Activated CD8-positive, alpha-beta memory T cell treated with anti-CD3 and anti-CD28 coated beads, Interleukin-2, amount 10 ng/mL, durations not matched to agents 7 days and 5 days (primary cell): ENCODE results near the gene HDAC9. TPM values are rescaled to one million over a fixed set of nuclear protein-coding genes. Genes with fewer than 3 reads are reported as not detected.

Experiments
- ATAC-seq: fragments of 150-1000 bp; cut with Tn5 transposase; one replicate; pipeline ENCODE4 v1.10.0; 2021; ENCODE audit warnings: moderate library complexity
- CTCF ChIA-PET: fragments of 350-600 bp; sonication (Branson Sonifier 250); formaldehyde crosslinking; loops from one replicate; lab custom pipeline; 2021; ENCODE audit warnings: antibody characterized with exemption; lab: Charles Lee
- DNase-seq: peaks from one replicate; pipeline ENCODE4 v3.0.0-alpha.2; 2020
- H3K27ac Mint-ChIP-seq: one replicate; pipeline ENCODE4 v1.8.0; 2021; ENCODE audit warnings: mild to moderate bottlenecking, mixed read lengths
- H3K27me3 Mint-ChIP-seq: one replicate; pipeline ENCODE4 v1.8.0; 2021; ENCODE audit warnings: mixed read lengths
- H3K36me3 Mint-ChIP-seq: one replicate; pipeline ENCODE4 v1.8.0; 2021; ENCODE audit warnings: mild to moderate bottlenecking, mixed read lengths
- H3K4me1 Mint-ChIP-seq: one replicate; pipeline ENCODE4 v1.8.0; 2021; ENCODE audit warnings: mixed read lengths
- H3K4me3 Mint-ChIP-seq: one replicate; pipeline ENCODE4 v1.8.0; 2021; ENCODE audit warnings: mild to moderate bottlenecking, moderate library complexity, mixed read lengths
- H3K9me3 Mint-ChIP-seq: one replicate; pipeline ENCODE4 v1.8.0; 2022; ENCODE audit warnings: low read depth, mixed read lengths
- total RNA-seq, 2 experiments: library from RNA; stranded (reverse); gene quantifications; one replicate each; pipeline ENCODE4 v1.2.3, GENCODE V29; 2021

The HDAC9 gene
- total RNA-seq, 2 experiments from 2014 or later = 0.91 to 2.9 TPM

DNA sequence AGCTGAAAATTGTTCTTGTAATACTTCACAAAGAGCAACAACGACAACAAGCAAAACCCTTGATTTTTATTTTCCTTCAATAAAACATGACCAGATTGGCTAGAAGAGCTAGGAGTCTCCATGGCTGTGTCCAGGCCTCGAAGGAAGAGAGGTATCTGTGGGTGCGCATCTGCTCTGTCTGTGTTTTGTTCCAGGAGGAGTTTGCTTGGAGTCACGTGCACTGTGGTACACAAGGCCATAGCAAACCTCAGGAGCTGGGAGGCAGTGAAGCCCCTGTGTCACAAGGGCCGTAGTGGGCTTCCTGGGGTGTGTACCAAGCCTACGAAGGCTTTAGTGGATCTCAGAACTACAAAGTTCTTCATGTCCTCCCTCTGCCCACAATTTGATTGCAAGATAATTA, 350.2 kb downstream of the HDAC9 start:
- no peak overlapping the region for H3K4me3 Mint-ChIP-seq
- H3K9me3 Mint-ChIP-seq = no peaks in the 10 kb centered on the region
- H3K27me3 Mint-ChIP-seq = no peaks in the 10 kb centered on the region
- ATAC-seq = no peak
- CTCF ChIA-PET = no interaction called here
- DNase-seq = no peak
- no peak overlapping the region for H3K27ac Mint-ChIP-seq
- H3K36me3 Mint-ChIP-seq = no peaks in the 10 kb centered on the region
- no peaks in the 10 kb centered on the region for H3K4me1 Mint-ChIP-seq

DNA sequence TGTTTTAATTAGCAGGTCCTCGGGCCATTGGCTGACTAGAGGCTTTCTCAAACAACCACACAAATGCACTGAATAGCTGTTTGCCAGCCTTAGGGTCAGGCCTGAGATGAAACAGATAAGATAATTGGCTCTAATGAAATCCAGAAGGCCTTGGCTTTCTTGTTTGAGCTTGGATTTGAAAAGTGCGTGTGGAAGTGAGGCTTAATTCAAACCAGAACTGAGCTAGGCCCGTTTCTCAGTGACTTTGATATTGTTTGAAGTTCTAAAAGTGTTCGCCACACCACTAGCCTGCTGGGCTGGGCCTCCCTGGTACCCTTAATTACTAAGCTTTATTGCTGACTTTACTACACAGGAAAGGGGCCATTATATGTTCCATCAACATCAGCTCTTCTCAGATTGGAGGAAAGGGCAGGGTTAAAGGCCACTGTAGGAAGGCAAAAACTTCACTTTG, 351.2 kb downstream of the HDAC9 start:
- H3K9me3 Mint-ChIP-seq = peaks cover 4% of the 10 kb centered on the region
- no peaks in the 10 kb centered on the region for H3K4me1 Mint-ChIP-seq
- H3K27ac Mint-ChIP-seq = no peak overlapping the region
- DNase-seq (no peak), ATAC-seq (no peak)
- no peaks in the 10 kb centered on the region for H3K27me3 Mint-ChIP-seq
- H3K4me3 Mint-ChIP-seq = no peak overlapping the region
- CTCF ChIA-PET = no interaction called here
- no peaks in the 10 kb centered on the region for H3K36me3 Mint-ChIP-seq

DNA sequence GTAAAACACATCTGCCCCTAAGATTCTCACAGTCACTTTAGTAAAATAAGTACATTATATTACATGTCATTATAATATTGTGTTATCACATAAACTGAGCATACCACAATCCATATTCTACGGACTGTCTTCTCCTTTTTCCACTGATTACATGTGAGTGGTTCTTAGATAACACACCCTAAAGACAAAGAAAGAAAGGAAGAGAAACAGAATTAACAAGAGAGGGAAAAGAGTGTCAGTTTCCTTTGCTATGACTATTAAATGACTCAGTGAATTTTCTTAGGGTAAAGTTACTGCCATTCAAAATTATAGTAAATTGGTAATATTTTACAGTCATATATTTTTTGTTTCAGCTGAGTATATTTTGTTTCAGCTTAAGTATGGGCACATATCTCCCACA, 353.6 kb downstream of the HDAC9 start:
- Mint-ChIP-seq H3K9me3 (peaks cover 4% of the 10 kb centered on the region), H3K4me3 (no peak overlapping the region), H3K36me3 (no peaks in the 10 kb centered on the region), H3K27ac (no peak overlapping the region), H3K27me3 (no peaks in the 10 kb centered on the region), H3K4me1 (no peaks in the 10 kb centered on the region)
- DNase-seq = no peak
- ATAC-seq = no peak
- CTCF ChIA-PET = no interaction called here

DNA sequence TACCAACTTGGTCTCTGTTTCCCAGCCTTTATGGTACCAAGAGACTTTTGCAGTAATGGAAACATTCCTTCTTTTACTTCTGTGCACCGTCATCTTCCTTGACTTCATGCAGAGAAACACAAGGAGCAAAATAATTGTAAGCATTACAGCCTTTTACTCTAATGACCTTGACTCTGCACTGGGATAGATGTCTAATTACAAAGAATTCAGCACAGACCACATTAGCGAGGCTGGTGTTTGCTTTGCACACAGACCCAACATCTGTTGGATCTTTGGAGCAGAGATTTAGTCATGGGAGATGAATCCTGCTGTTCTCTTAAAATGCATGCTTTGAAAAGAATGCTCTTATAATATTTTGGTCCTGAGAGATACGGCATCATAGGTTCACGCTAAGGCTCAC, 360.2 kb downstream of the HDAC9 start:
- peaks cover 6% of the 10 kb centered on the region for H3K9me3 Mint-ChIP-seq
- H3K27ac Mint-ChIP-seq = no peak overlapping the region

DNA sequence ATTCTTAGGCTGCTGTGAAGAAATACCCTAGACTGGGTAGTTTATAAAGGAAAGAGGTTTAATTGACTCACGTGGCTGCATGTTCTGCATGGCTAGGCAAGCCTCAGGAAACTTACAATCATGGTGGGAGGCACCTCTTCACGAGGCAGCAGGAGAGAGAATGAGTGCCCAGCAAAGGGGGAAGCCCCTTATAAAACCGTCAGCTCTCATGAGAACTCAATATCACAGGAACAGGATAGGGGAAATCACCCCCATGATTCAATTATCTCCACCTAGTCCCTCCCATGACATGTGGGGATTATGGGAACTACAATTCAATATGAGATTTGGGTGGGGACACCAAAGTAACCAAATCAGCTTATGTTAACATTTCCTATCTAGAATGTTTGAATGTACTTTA, 362.7 kb downstream of the HDAC9 start:
- Mint-ChIP-seq H3K4me1 (peaks cover 2% of the 10 kb centered on the region), H3K4me3 (no peak overlapping the region), H3K36me3 (no peaks in the 10 kb centered on the region), H3K9me3 (peaks cover 4% of the 10 kb centered on the region), H3K27ac (no peak overlapping the region), H3K27me3 (no peaks in the 10 kb centered on the region)
- CTCF ChIA-PET = no interaction called here
- ATAC-seq (no peak), DNase-seq (no peak)

More for the DNA sequence above, 360.2 kb downstream of the HDAC9 start:
- CTCF ChIA-PET = no interaction called here
- H3K4me3 Mint-ChIP-seq = no peak overlapping the region
- no peak for DNase-seq
- ATAC-seq = no peak
- H3K27me3 Mint-ChIP-seq = no peaks in the 10 kb centered on the region
- H3K4me1 Mint-ChIP-seq = peaks cover 2% of the 10 kb centered on the region
- no peaks in the 10 kb centered on the region for H3K36me3 Mint-ChIP-seq

DNA sequence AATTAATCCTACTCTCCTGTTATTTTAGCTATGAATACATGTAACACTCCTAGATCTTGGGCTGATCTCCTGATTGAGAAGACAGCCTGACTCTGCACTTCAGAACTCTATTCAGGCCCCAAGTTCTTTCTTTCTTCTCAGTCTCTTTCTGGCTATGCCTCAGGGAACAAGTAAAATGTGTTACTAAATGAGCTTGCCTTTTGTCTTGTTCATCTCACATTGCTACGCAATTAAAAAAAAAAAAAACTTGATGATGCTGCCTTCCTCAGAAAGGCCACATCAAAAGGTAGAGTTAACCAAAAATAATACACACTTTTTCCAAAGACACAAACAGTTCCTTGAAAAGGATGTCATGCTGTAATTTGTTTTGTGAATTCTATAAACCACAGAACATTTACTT, 363.8 kb downstream of the HDAC9 start:
- Mint-ChIP-seq H3K36me3 (no peaks in the 10 kb centered on the region), H3K4me3 (no peak overlapping the region), H3K27ac (no peak overlapping the region), H3K27me3 (no peaks in the 10 kb centered on the region), H3K9me3 (peaks cover 4% of the 10 kb centered on the region), H3K4me1 (peaks cover 2% of the 10 kb centered on the region)
- DNase-seq (no peak), ATAC-seq (no peak)
- CTCF ChIA-PET = no interaction called here

DNA sequence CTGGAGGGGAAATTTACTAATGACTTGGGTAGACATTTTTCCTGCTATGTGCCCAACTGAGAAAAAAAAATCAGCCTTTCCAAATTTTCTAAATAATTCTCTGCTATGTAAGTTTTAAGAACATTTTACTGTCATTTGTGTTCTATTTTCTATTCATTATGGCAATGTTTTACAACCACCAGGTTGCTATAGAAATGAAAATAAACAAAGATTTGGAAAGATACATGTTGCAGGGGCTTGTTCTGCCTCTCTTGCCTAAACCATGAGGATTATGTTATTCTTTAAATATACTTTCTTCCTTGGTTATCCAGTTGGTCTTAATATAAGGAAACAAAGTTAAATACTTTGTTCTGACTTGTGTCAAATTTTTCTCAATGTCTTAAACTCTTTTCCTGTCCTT, 364.7 kb downstream of the HDAC9 start:
- H3K27me3 Mint-ChIP-seq = no peaks in the 10 kb centered on the region
- H3K4me1 Mint-ChIP-seq = peaks cover 2% of the 10 kb centered on the region
- peaks cover 9% of the 10 kb centered on the region for H3K9me3 Mint-ChIP-seq
- H3K36me3 Mint-ChIP-seq = no peaks in the 10 kb centered on the region
- ATAC-seq = no peak
- DNase-seq = no peak
- H3K4me3 Mint-ChIP-seq = no peak overlapping the region
- CTCF ChIA-PET = no interaction called here
- no peak overlapping the region for H3K27ac Mint-ChIP-seq

DNA sequence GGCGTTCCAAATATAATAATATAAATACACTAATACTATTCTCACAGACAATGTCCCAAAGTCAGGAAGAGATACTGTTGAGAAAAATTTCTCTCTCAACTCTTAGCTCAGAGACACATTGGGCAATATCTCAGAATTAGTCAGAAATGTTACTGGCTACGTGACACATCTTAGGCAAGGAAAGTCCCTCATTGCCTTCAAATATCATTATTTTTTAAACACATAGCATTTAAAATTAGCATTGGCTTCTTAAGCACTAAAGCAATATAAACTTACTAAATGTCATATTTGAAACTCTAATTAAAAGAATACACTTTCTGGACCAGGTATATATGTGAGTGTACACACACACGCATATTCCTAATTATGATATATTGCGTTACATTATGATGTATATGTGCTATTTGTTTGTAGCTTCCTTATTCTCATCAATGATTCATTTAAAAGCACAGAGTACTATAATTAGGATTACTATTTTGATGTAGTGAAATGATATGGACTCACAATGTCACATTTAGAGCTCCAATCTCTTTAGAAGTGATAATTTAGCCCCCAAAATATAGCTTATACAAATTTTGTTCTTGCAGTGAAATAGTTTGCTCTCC, 366.1 kb downstream of the HDAC9 start:
- no peak for ATAC-seq
- CTCF ChIA-PET = no interaction called here
- peaks cover 2% of the 10 kb centered on the region for H3K4me1 Mint-ChIP-seq
- H3K27ac Mint-ChIP-seq = no peak overlapping the region
- no peaks in the 10 kb centered on the region for H3K36me3 Mint-ChIP-seq
- DNase-seq = no peak
- no peaks in the 10 kb centered on the region for H3K27me3 Mint-ChIP-seq
- peaks cover 13% of the 10 kb centered on the region for H3K9me3 Mint-ChIP-seq
- H3K4me3 Mint-ChIP-seq = no peak overlapping the region

DNA sequence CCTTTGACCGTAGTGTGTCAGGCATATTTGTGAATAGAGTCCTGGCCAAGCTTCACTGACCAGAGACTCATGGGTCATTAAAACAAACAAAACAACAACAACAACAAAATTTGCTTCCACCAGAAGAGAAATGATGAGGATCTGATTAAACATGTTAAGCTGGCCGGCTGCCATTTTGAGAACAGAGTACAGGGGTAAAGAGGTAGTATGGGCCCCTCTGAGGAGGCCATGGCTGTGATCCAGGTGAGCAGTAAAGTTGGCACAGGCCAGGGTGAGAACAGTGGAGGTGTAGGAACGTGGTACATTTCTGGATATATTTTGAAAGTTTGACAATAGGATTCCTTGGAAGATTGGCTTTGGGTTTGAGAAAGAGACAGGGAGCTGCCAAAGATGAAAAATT, 369.4 kb downstream of the HDAC9 start:
- peaks cover 11% of the 10 kb centered on the region for H3K9me3 Mint-ChIP-seq
- H3K27me3 Mint-ChIP-seq = no peaks in the 10 kb centered on the region
- no peak overlapping the region for H3K27ac Mint-ChIP-seq
- ATAC-seq (no peak), DNase-seq (no peak)
- no peak overlapping the region for H3K4me3 Mint-ChIP-seq
- H3K4me1 Mint-ChIP-seq = no peaks in the 10 kb centered on the region
- CTCF ChIA-PET = no interaction called here
- H3K36me3 Mint-ChIP-seq = no peaks in the 10 kb centered on the region

DNA sequence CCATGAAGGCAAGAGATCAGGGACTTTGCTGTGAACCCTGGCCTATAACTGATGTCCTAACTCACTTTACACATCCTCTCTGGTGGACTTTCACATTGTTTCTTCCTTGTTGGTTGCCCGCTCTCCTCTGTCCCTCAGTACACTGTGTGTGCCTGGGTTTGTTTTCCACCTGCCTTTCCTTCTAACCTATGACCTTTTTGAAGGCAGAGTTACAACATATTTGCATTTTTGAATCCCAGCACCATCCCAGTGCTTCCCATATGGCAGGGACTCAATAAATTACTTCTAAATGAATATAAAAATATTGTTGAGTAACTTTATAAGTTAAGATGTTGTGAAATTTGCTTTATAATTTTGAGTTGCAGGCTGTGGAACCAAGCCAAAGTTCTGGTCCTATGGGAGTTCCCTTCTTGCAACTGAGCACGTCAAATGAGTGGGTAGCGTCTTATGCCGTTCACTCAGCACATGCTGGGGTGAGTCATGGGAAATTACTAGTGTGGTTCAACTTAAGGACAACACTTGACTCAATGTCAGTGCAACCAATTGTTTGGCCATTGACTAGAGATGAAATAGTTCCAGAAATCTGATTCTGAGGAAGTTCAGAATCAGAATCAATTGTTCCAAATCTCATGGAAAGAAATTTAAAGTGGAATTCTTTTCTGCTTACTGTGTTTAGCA, 370.9 kb downstream of the HDAC9 start:
- H3K4me1 Mint-ChIP-seq = no peaks in the 10 kb centered on the region
- DNase-seq (no peak), ATAC-seq (no peak)
- H3K27me3 Mint-ChIP-seq = no peaks in the 10 kb centered on the region
- H3K9me3 Mint-ChIP-seq = peaks cover 11% of the 10 kb centered on the region
- no peaks in the 10 kb centered on the region for H3K36me3 Mint-ChIP-seq
- CTCF ChIA-PET = no interaction called here
- no peak overlapping the region for H3K27ac Mint-ChIP-seq
- no peak overlapping the region for H3K4me3 Mint-ChIP-seq

DNA sequence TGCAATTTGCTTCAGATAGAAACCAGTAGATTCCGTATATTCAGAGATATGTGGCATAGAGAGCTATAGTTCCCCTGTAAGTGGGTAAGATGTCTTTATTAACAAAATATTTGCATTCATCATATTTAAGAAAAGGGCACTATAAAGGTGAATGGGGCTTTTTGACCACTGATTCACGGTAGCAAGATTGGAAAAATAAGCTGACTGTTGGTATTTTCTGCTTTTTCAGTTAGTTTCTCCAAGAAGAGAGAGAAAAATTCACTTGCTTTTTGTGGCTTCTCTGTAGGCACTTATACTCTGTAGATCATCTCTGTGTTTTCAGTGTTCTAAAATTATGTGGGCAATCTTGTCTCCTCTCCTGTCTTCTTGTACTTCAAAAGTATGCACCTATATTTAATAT, 376.8 kb downstream of the HDAC9 start:
- H3K36me3 Mint-ChIP-seq = no peaks in the 10 kb centered on the region
- no peak for ATAC-seq
- no peaks in the 10 kb centered on the region for H3K27me3 Mint-ChIP-seq
- no peaks in the 10 kb centered on the region for H3K4me1 Mint-ChIP-seq
- CTCF ChIA-PET = no interaction called here
- peaks cover 2% of the 10 kb centered on the region for H3K9me3 Mint-ChIP-seq
- no peak for DNase-seq
- H3K4me3 Mint-ChIP-seq = no peak overlapping the region
- no peak overlapping the region for H3K27ac Mint-ChIP-seq

DNA sequence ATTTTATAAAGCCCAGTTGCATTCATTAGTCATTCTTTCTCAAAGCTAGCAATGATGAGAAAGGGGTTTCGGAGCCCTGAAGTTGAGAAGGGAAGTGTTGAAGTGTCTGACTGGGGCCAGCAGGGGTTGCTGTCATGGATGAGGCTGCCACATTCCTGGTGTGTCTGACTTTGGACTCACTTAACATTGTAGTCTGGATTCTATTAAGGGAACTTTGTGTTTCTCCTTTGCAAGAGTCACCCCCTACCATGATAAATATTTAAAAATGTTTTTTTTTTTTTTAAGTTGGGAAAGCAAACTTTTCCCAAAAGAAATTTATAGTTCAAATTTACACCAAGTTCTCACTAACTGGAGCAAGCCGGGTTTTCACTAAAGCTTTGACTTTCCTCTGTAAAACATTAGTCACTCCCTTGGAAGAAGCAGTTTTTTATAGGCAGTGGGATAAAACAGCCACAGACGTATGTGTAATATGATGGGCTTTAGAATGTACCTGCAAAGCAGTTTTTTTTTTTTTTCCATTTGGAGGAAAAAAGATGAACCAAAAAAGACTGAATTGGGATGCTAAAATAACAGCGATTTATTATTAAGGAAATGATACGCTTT, 378.3 kb downstream of the HDAC9 start:
- Mint-ChIP-seq H3K9me3 (peaks cover 2% of the 10 kb centered on the region), H3K4me3 (no peak overlapping the region), H3K36me3 (no peaks in the 10 kb centered on the region), H3K27me3 (no peaks in the 10 kb centered on the region), H3K4me1 (no peaks in the 10 kb centered on the region), H3K27ac (no peak overlapping the region)
- CTCF ChIA-PET = no interaction called here
- no peak for ATAC-seq
- DNase-seq = no peak

DNA sequence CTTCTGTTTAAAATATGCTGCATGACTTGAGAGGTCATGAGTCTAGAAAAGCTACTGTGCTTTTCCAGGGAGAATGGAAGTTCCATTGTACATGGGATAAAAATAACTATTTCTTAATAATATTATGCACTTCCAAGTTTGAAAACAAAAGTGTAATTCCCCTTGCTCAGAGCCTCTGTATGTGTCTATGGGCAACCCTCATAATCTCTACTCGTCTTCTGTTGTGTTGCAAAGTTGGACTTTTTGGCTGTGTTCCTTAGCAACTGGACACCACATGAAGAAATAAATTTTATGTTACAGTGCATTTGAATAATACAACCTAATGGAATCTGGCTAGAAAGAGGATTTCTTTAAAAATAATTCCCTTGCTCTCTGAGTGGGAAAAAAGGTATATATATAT, 379.3 kb downstream of the HDAC9 start:
- DNase-seq (no peak), ATAC-seq (no peak)
- CTCF ChIA-PET = no interaction called here
- H3K27ac Mint-ChIP-seq = no peak overlapping the region
- H3K36me3 Mint-ChIP-seq = no peaks in the 10 kb centered on the region
- no peaks in the 10 kb centered on the region for H3K4me1 Mint-ChIP-seq
- peaks cover 4% of the 10 kb centered on the region for H3K9me3 Mint-ChIP-seq
- H3K27me3 Mint-ChIP-seq = no peaks in the 10 kb centered on the region
- H3K4me3 Mint-ChIP-seq = no peak overlapping the region

DNA sequence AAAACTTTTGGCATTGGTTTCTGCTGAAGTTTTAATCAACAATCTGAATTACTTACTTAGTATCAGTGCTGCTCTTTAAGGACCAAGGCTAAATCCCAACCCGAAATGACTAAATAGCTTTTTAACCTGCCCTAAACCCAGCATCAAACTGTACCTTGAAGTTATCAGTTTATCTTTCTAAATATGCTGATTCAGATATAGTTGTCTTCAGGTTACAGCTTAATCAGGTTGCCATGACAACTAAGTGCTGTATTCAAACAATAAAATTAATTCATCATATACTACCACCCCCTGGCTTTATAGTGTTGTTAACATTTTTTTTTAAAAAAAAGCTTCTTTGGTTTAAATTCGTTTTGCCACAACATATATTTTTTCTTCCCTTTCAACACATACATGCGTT, 382.3 kb downstream of the HDAC9 start:
- H3K36me3 Mint-ChIP-seq = no peaks in the 10 kb centered on the region
- DNase-seq (no peak), ATAC-seq (no peak)
- H3K9me3 Mint-ChIP-seq = peaks cover 4% of the 10 kb centered on the region
- CTCF ChIA-PET = no interaction called here
- H3K27ac Mint-ChIP-seq = no peak overlapping the region
- H3K4me3 Mint-ChIP-seq = no peak overlapping the region
- no peaks in the 10 kb centered on the region for H3K27me3 Mint-ChIP-seq
- no peaks in the 10 kb centered on the region for H3K4me1 Mint-ChIP-seq
